ENCODE results near the gene GRK4. TPM values are rescaled to one million over a fixed set of nuclear protein-coding genes. Genes with fewer than 3 reads are reported as not detected.
"Not testable (repeated sequence)": the region's sequence is repeated elsewhere in the genome, so short reads cannot be mapped to it uniquely, and the experiment has no call there.

Gene GRK4
- total RNA-seq, 1 donor from 2014 or later = 14.8 TPM

- intact Hi-C loops (cut with DNase I) = no loop called here
- ATAC-seq = no peak
- peak; percentile 53 for DNase-seq (ENCODE audit: low spot score)
These were observed 33.9 kb upstream of the GRK4 start for GRCh38 chr4:2929469-2929868.

DNA sequence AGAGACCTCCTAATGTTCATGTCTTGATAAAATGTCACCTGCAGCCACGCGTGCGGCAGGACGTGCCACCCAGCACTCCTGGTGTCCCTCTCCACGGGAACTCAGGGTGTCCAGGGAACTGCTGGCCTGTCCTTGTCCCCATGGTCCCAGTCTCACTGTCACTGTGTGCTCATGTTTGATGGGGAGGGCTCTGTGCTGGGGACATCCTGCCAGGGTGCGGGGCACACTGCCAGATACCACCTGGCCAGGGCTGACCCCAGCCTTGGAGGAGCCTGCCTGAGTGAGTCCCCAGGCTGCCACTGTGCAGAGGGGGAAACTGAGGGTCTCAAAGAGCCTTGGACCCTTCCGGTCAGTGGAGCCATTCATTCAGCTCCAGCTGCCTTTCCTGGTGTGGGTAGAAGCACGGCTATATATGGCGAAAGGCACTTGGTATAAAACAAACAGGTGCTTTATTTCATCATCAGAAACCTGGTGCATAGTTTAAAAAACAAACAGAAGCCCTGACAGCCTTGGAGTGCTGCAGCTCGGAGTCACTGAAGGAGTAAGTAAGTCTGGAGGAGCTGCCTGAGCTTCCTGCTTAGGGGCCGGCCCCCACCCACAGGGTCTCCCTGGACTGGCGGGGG, 33.1 kb upstream of the GRK4 start:
- DNase-seq (ENCODE audit: low spot score) (peak; percentile 58), ATAC-seq (no peak)
- intact Hi-C loops (cut with DNase I) = loop anchor here (10.0 kb wide), 1 partner anchor 175 kb away; the partner anchor contains the start of gene TNIP2

DNA sequence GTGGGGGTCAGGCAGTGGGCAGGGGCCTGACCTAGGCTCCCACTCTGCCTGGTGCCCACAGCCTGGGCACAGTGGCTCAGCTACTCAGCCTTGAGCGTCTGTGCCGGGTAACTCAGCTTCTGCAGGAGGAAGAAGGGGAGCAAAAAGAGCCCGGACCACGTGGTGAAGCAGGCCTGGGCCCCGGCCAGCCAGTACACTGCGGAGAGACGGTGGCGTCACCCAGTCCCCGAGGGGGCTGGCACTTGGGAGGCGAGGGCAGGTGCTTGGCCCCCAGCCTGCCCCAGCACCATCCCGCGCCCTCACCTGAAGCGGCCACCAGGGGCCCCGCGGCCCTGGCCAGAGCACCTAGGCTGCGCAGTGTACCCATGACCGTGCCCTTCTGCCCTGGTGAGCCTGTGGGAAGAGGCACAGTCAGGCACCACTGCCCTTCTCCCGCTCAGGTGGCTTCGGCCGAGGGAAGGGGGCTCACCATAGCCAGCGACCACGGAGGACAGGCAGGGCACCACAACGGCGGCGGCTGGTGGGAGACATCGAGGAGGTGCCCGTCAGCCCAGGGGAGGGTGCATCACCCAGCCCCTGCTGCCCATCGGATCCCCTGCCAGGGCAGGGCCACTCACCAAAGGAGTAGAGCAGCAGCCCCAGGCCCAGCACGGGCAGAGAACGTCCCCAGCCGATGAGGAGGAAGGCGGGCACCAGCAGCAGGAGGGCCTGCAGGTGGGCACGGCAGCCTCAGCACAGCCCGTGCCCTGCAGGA, 32.4 kb upstream of the GRK4 start:
- DNase-seq (ENCODE audit: low spot score) (peak; percentile 60), ATAC-seq (no peak)
- intact Hi-C loops (cut with DNase I) = loop anchor here (10.0 kb wide), 1 partner anchor 176 kb away; the partner anchor contains the start of gene TNIP2

GRCh38 chr4:2931512-2932301, 31.7 kb upstream of the GRK4 start:
- intact Hi-C loops (cut with DNase I) = loop anchor here (10.0 kb wide), 1 partner anchor 177 kb away; the partner anchor contains the start of gene TNIP2
- DNase-seq (ENCODE audit: low spot score) (peak; percentile 70), ATAC-seq (peak; percentile 9)

- intact Hi-C loops (cut with DNase I) = loop anchor here (10.0 kb wide), 1 partner anchor 178 kb away; the partner anchor contains the start of gene TNIP2
- ATAC-seq (no peak), DNase-seq (ENCODE audit: low spot score) (peak; percentile 56)
These were observed 30.9 kb upstream of the GRK4 start for GRCh38 chr4:2932321-2932950.

DNA sequence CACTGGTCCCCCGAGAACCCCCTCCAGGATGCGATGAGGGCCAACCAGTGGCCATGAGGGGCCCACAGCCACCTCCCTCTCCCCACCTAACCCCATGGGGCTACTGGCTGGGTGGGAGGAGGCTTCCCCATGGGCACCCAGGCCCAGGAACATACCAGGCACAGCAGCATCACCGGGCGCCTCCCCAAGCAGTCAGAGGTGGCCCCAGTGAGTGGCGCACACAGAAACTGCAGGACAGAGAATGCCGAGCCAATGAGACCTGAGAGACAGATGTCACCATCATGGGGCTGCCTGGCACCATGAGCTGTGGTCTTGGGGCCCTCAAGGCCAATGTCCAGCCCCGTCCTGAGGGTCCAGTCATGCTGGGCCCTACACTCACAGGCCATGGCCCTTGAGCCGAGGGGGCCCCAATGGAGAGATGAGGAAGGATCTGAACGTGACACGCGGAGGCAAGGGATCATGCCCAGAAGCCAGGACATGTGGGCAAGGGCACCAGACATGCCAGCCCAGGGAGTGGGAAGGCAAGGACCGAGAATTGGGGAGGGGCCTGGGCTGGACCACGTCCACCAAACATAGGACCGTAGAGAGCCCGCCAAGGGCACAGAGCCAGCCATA, 30.3 kb upstream of the GRK4 start:
- intact Hi-C loops (cut with DNase I) = loop anchor here (10.0 kb wide), 1 partner anchor 178 kb away; the partner anchor contains the start of gene TNIP2
- peak; percentile 63 for DNase-seq (ENCODE audit: low spot score)
- no peak for ATAC-seq

GRCh38 chr4:2933566-2934076, 29.8 kb upstream of the GRK4 start:
- peak; percentile 0 for ATAC-seq
- intact Hi-C loops (cut with DNase I) = loop anchor here (10.0 kb wide), 1 partner anchor 179 kb away; the partner anchor contains the start of gene TNIP2
- no peak for DNase-seq (ENCODE audit: low spot score)

GRCh38 chr4:2934077-2934812, 29.1 kb upstream of the GRK4 start:
- ATAC-seq = peak; percentile 65
- intact Hi-C loops (cut with DNase I) = loop anchor here (10.0 kb wide), 1 partner anchor 179 kb away; the partner anchor contains the start of gene TNIP2
- peak; percentile 81 for DNase-seq (ENCODE audit: low spot score)

DNA sequence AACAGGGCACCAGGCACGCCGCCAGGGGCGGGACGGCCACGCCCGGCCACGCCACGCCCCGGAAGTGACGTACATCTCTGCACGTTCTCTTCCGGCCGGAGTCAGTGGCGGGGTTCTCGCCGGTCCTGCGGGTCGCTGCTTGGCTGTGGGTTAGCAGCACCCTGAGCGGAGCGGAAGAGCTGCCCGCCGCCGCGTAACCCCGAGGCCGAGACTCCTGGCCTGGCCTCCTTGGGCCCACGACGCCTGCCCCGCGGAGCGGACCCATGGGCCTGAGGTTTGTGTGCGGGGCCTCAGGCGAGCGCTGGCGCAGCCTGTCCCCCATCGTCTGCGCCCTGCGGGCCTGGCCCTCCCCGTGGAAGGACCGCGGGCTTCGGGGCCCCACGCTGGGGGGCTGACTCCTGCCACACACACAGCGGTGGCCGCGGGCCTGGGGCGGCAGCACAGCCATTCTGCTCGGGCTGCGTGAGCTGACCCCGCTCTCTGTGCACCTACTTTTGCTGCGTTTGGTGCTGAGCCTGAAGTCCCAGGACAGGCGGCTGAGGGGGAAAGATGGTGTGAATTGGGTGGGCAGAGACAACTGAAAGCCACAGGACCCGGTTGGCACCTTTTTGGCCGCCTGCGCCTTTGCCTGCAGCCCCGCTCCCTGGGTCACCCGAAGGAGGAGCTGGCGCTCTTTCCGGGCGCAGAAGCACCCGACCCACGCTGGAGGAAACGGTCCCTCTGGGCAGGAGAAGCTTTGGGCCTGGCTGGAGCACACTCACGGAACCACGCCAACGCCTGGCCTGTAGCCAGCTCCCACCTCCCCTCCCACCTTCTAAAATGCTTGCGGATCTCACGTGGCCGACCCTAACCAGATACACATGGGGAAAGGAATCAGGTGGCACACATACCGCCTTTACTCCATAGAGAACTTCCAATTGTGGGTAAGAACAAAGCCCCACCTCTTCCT, 28.3 kb upstream of the GRK4 start:
- intact Hi-C loops (cut with DNase I) = loop anchor here (10.0 kb wide), 1 partner anchor 180 kb away; the partner anchor contains the start of gene TNIP2
- ATAC-seq (peak; percentile 88), DNase-seq (ENCODE audit: low spot score) (peak; percentile 99)

DNA sequence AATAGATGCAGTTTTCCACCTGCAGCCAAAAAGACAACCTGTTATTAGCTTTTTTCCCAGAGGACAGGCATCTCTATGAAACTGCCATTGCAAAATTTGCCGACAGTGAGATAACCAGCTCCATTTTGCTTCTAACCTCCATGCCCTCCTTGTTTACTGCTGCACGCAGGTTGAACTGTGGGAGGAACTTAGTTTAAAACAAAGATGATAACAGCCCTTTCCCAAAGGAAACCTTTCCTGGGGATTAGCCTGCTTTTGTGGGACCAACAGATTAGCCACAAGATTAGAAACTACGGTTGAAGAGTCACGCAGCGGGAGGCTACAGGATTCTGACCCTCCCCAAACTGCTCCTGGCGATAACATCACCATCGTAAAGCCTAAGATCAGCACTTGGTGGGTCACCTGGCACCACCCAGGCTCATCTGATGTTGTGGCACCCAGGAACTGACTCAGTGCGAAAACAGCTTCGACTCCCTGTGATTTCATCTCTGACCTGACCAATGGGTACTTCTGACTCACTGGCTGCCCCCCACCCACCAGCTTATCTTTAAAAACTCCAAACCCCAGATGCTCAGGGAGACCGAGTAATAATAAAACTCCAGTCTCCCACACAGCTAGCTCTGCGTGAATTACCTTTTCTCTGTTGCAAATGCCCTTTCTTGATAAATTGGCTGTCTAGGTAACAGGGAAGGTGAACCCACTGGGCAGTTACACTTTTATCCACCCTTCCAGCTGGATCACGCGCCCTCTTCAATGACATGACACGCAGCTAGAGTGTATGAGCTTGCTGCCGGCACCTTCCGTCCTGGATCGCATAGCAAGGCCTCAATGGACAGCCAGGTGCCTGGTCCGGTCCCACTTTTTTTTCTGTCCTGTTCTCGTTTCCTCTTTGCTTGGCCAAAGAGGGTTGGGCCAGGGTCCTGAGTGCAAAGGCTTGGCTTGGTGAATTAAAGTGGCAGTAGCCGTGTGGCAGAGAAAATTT, 27.3 kb upstream of the GRK4 start:
- intact Hi-C loops (cut with DNase I) = loop anchor here (10.0 kb wide), 1 partner anchor 181 kb away; the partner anchor contains the start of gene TNIP2
- ATAC-seq = no peak
- DNase-seq (ENCODE audit: low spot score) = peak; percentile 49

DNA sequence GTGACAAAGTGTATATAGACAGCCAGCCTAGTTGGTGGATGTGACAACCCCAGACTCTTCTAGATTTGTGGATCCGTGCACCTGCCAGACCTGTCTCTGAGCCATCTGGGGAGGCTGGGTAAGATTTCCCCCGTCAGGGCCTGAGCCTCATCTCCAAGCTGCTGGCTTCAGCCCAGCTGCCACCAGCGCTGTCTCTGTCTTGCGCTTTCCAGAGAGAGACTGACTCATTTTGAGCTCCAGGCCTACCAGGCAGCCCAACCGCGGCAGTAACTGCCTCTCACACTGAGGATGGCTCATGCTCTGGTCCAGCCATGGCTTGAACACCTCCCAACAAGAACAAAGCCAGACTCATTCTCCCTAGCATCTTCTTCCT, 26.6 kb upstream of the GRK4 start:
- intact Hi-C loops (cut with DNase I) = loop anchor here (10.0 kb wide), 1 partner anchor 182 kb away; the partner anchor contains the start of gene TNIP2
- ATAC-seq (no peak), DNase-seq (ENCODE audit: low spot score) (no peak)

DNA sequence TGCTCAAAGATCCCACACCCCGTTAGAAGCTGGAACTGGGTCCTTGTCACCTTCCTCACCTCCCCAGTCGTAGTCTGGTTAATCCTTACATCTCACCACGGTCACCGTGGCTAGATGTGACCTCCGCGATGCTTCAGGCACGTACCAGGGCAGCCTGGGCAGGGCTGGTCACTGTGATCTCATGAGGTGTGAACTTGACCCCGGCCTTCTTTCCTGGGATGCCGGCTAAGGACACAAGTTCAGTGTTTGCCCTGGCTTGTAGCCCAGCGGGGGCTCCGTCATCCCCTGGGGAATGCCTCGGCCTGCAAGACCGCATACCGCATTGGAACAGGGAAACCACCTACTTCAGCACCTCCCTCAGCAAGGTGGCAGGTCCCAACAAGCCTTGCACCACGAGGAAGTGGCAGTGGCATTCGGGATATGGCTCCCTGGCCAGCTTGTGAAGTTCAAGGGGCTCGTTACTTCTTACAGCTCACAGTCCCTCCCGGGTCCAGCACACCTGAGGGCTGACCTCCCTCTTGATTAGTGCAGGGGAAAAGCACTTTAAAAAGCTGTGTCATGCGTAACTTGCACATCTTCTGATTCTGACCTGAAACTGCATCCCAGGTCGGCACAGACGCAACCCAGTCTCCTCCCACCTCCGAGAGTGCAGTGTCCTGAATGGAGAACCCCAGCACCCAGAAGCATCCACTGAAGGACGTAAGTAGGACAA, 26.1 kb upstream of the GRK4 start:
- no peak for ATAC-seq
- peak; percentile 51 for DNase-seq (ENCODE audit: low spot score)
- intact Hi-C loops (cut with DNase I) = loop anchor here (10.0 kb wide), 1 partner anchor 183 kb away; the partner anchor contains the start of gene TNIP2

GRCh38 chr4:2937986-2938385, 25.4 kb upstream of the GRK4 start:
- no peak for DNase-seq (ENCODE audit: low spot score)
- intact Hi-C loops (cut with DNase I) = loop anchor here (10.0 kb wide), 1 partner anchor 183 kb away; the partner anchor contains the start of gene TNIP2
- ATAC-seq = no peak

GRCh38 chr4:2938411-2938810, 25.0 kb upstream of the GRK4 start:
- not testable (repeated sequence) for ATAC-seq; DNase-seq (ENCODE audit: low spot score)
- intact Hi-C loops (cut with DNase I) = loop anchor here (10.0 kb wide), 1 partner anchor 184 kb away; the partner anchor contains the start of gene TNIP2

All from sciatic nerve (tissue), 2 donors.